DMS53 (cell line): Measurements from ENCODE around the gene UMPS.
"Not testable (repeated sequence)": the region's sequence is repeated elsewhere in the genome, so short reads cannot be mapped to it uniquely, and the experiment has no call there.

Experiments
- DNase-seq: peaks from one replicate; lab custom pipeline; 2025; lab: John Stamatoyannopoulos, UW

Gene UMPS

DNA sequence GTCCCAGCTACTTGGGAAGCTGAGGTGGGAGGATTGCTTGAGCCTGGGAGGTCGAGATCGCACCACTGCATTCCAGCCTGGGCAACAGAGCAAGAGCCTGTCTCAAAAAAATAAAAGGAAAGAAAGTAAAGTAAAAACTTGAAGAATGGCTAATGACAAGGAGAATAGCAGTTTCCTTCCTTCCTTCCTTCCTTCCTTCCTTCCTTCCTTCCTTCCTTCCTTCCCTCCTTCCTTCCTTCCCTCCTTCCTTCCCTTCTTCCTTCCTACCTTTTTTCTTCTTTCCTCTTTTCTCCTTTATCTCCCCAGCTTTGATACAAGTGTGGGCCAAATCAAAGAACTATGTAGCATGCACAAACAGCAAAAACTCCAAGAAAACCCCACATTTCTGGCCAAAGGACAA, 23.0 kb upstream of the UMPS start:
- not testable (repeated sequence) for DNase-seq

DNA sequence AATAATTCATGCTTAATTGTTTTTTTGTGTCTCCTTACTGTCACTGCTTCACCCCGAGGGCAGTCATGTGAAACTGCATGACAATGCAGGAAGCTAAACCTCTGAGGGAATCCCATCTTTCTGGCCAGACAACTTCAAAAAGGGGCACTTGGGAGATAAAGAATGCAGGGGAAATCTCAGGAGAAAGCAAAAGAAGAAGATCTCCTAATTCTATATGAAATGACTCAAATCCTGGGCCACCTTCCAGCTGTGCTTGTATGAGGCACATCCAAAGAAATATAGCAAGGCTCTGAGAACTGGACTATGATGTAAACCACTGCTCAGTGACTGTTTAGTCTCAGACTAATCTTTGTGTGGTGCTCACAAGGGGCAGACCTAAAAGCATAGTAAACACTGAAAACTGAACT, 22.6 kb upstream of the UMPS start:
- no peak for DNase-seq

DNA sequence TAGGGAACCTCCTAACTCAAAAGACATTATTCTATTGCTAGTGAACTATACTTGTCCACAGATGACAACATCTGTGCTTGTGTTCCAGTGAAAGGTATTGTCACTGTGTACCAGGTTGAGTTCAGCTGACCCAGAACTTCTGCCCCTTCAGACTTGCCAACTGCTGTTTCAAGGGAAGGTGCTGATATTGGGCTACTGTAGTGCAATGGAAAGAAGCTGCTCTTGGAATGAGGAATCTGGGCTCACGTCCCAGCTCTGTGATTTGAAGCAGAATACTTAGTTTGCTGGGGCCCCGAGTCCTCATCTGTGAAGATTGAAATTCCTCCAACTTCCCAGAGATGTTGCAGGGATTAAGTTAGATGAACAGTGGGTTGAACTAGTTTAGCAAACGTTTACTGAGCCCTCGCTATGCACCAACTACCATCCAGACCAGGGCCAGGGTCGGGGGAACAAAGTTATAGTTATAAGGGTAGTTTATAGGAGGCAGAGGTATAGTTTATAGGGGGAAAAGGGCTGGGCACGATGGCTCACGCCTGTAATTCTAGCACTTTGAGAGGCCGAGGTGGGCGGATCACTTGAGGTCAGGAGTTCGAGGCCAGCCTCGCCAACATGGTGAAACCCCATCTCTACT, 15.9 kb upstream of the UMPS start:
- DNase-seq: no peak

- no peak for DNase-seq
Measured at GRCh38 chr3:124722589-124722988, 7.7 kb upstream of the UMPS start.

DNA sequence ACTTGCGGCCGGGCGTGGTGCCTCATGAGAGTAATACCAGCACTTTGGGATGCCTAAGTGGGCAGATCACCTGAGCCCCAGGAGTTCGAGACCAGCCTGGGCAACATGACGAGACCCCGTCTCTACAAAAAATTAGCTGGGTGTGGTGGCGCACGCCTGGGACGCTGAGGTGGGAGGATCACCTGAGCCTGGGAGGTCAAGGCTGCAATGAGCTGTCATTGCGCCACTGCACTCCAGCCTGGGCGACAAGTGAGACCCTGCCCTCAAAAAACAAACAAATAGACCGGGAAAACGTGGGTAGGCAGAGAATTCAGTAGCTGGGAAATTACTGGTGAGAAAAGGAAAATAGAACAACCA, 667 bp downstream of the UMPS start:
- DNase-seq: no peak

DNA sequence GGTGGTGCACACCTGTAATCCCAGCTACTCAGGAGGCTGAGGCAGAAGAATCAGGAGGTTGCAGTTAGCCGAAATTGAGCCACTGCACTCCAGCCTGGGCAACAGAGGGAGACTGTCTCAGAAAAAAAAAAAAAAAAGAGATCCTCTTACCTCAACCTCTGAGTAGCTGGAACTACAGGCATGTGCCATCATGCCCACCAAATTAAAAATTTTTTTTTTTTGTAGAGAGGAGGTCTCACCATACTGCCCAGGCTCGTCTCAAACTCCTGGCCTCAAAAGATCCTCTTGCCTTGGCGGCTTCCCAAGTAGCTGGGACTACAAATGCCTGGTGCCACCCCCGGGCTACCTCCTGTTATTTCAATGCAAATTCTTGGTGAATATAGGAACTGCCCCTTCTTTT, 1.5 kb downstream of the UMPS start:
- no peak for DNase-seq

DNA sequence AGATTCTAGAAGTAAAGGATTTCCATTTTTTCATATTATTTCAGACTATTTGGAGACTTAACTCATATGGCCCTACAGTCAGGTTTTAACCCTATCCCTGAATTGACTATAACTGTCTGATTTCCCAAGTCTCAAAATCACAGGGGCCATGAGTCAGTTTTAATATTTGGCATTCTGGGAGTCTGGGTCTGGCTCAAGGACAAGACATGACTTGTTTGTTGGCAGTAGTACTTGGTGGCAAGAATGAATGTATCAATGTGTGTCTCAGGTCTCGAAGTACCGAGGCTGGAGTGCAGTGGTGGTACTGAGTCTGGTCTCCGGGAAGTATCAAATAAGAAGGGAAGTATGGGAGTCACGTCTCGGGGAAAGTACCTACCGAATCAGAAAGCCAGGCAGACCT, 10.8 kb downstream of the UMPS start:
- no peak for DNase-seq

GRCh38 chr3:124745756-124746155, 15.5 kb downstream of the UMPS start:
- DNase-seq: no peak

GRCh38 chr3:124747111-124747981, 17.1 kb downstream of the UMPS start:
- DNase-seq: peak; percentile 53

GRCh38 chr3:124748560-124749198, 18.4 kb downstream of the UMPS start:
- DNase-seq: peak; percentile 32

GRCh38 chr3:124749877-124750276, 19.6 kb downstream of the UMPS start:
- not testable (repeated sequence) for DNase-seq

GRCh38 chr3:124751501-124751900, 21.2 kb downstream of the UMPS start:
- no peak for DNase-seq

- DNase-seq: no peak
Measured at GRCh38 chr3:124752051-124752450, 21.8 kb downstream of the UMPS start.

DNA sequence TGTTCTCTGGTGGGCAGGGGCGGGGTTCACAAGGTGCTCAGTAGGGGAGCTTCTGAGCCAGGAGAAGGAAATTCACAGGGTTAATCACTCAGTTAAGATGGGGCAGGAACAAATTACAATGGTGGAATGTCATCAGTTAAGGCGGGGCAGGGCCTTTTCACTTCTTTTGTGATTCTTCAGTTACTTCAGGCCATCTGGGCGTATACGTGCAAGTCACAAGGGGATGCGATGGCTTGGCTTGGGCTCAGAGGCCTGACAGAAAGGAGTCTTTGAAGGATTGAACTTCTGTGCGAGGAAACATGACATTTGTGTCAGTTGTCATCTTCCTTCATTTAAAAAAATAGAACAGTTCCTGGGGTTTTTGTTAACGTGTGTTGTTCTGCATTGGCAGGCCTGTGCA, 27.7 kb downstream of the UMPS start:
- not testable (repeated sequence) for DNase-seq

DNA sequence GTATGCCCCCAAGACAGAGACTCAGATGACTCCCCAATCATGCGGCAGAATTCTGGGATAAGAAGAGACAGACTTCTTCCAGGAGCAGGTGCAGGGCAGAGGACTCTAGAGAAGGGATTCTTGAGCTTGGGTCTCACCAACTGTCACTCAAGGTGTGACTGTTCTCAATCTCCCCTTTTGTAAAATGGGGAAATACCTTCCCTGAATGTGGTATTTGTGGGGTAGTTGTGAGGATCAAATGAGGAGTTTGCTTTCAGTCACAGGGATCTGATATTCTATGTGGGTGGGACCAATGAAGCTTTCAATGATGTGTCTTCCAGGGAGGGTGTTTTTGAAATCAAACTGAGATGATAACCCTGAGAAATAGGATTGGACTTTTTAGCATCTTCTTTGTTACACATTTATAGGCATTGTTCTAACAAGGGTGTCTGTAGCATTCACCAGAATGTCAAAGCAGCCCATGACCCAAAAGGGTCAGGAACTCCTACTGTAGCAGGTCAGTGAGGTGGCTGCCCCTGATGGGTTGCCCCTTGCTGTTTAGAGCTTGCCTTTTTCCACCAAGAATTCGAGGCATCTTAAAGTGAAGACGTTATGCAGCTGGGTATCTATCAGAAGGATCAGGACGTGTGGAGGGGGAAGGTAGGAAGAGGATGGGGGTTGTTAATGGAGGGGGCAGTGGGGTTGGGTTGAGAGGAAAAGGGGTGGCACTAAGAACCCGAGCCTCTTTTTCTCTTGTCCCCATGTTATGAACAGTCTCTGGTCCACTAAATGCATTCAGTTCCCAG, 28.8 kb downstream of the UMPS start:
- no peak for DNase-seq

GRCh38 chr3:124759666-124760401, 29.6 kb downstream of the UMPS start:
- DNase-seq: no peak

GRCh38 chr3:124760601-124761000, 30.3 kb downstream of the UMPS start:
- DNase-seq: peak; percentile 52

DNA sequence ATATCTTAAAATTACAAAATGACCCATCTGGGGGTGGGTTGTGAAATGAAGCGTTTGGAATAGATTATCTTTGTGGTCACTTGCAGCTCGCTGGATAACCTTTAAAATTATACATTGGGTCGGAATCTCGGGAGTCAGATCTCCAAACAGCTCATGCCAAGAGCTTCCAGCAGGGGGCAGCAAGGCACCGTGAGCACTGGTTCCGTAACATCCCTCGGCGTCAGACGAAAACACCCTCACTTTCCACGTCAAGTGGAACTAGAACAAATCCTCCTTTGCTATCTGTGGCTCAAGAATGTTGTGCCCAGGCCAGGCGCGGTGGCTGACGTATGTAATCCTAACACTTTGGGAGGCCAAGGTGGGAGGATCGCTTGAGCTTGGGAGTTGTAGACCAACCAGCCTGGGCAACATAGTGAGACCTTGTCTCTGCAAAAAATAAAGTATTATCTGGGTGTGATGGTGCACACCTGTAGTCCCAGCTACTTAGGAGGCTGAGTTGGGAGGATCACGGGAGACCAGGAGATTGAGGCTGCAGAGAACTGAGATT, 31.1 kb downstream of the UMPS start:
- DNase-seq: peak; percentile 83

- peak; percentile 28 for DNase-seq
Measured at GRCh38 chr3:124761935-124762660, 31.8 kb downstream of the UMPS start.

DNA sequence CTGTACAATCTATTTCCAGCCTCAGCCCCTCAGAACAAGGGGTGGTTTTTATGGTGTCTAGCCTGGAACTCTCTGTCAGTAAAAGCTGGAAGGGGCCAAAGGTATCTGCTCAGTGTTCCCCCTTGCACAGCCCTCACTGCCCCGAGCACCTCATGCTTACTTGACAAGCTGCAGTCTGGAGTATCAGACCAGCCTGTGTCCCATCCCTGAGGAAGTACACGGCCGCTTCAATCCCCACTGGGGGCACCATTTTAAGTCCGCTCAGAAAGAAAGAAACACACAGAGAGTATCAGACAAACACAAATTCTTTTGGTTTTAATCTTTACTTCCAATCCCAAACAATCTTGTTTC, 32.4 kb downstream of the UMPS start:
- DNase-seq: no peak

DNA sequence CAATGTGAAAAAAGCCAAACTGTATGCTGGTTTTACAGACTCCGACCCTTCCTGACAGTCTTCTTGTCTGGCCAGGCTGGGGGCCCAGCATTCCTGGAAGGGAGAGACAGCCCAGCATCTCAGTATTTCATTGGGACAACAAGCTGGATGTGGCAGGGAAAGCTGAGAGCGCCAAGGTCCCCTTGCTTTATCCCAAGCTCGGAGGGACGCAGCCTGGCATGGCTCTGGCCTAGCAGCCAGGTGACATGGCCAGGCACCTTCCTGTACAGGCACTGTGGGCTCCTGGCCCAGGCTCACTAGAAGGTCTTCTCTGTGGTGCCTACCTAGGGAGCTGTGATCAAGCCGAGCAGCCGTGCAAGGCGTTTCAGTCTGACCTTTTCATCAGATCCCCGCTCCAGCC, 33.0 kb downstream of the UMPS start:
- DNase-seq: no peak
